DND-41 (cell line): ENCODE data around the gene GPR37L1.

Source experiments
- ATAC-seq: fragments of 200-7000 bp; cut with Tn5 transposase; 3 replicates; pipeline ENCODE4 v1.9.1; 2021; ENCODE audit warnings: low read depth; ENCODE audit not compliant: insufficient read depth
- DNase-seq: peaks from one replicate; pipeline ENCODE4 v3.0.0-alpha.2; 2020
- H2AFZ ChIP-seq: 2 replicates; pipeline ENCODE4 v1.6.0; 2012; ENCODE audit warnings: low read depth, low read length
- H3K27ac ChIP-seq: 2 replicates; pipeline ENCODE4 v1.5.1; 2012; ENCODE audit warnings: low read length, inconsistent platforms
- H3K27me3 ChIP-seq: fragments of 200-600 bp; sonication (generic); 2 replicates; pipeline ENCODE4 v1.6.0; 2012; ENCODE audit warnings: low read length, mild to moderate bottlenecking, inconsistent platforms; ENCODE audit not compliant: insufficient read depth, poor library complexity
- H3K36me3 ChIP-seq: 2 replicates; pipeline ENCODE4 v1.5.1; 2012; ENCODE audit warnings: low read length, inconsistent platforms; ENCODE audit not compliant: insufficient read depth
- H3K4me1 ChIP-seq: 2 replicates; pipeline ENCODE4 v1.5.1; 2012; ENCODE audit warnings: mild to moderate bottlenecking, low read length; ENCODE audit not compliant: insufficient read depth
- H3K4me2 ChIP-seq: 2 replicates; pipeline ENCODE4 v1.6.0; 2012; ENCODE audit warnings: mild to moderate bottlenecking, moderate library complexity, low read length, inconsistent platforms; ENCODE audit not compliant: insufficient read depth
- H3K4me3 ChIP-seq, 2 experiments: fragments of 200-600 bp in 1 of 2; shearing (Covaris generic) in 1 of 2; 2 replicates each; pipeline ENCODE4 v1.5.1; 2012 to 2016; ENCODE audit warnings: inconsistent platforms in 2 of 2, low read length in 2 of 2, mild to moderate bottlenecking in 2 of 2, low read depth in 1 of 2, moderate library complexity in 1 of 2
- H3K79me2 ChIP-seq: 2 replicates; pipeline ENCODE4 v1.6.0; 2012; ENCODE audit warnings: low read length, inconsistent platforms; ENCODE audit not compliant: insufficient read depth
- H3K9ac ChIP-seq: 2 replicates; pipeline ENCODE4 v1.6.0; 2012; ENCODE audit warnings: low read depth, mild to moderate bottlenecking, inconsistent platforms, low read length, moderate library complexity
- H3K9me3 ChIP-seq: 2 replicates; pipeline ENCODE4 v1.5.1; 2012; ENCODE audit warnings: low read length, moderate library complexity, mild to moderate bottlenecking, inconsistent platforms; ENCODE audit not compliant: insufficient read depth, severe bottlenecking
- H4K20me1 ChIP-seq: 2 replicates; pipeline ENCODE4 v1.6.0; 2012; ENCODE audit warnings: low read length; ENCODE audit not compliant: insufficient read depth
- CTCF ChIP-seq: IDR thresholded peaks from 2 replicates; pipeline ENCODE4 v1.5.1; 2012; ENCODE audit warnings: borderline replicate concordance, low read length, moderate library complexity, mild to moderate bottlenecking; ENCODE audit not compliant: poor library complexity, severe bottlenecking; ENCODE audit errors: extremely low read depth
- EZH2 ChIP-seq: IDR thresholded peaks from 3 replicates; pipeline ENCODE4 v1.6.1; 2012; ENCODE audit warnings: borderline replicate concordance, low read depth, mild to moderate bottlenecking, moderate library complexity, low read length, inconsistent platforms; ENCODE audit not compliant: severe bottlenecking

Gene GPR37L1

GRCh38 chr1:202117898-202118371, 4.8 kb upstream of the GPR37L1 start:
- Histone ChIP-seq H3K36me3 (no peaks in the 10 kb centered on the region), H3K4me1 (no peaks in the 10 kb centered on the region), H4K20me1 (no peaks in the 10 kb centered on the region), H2AFZ (no peak overlapping the region), H3K27ac (no peak overlapping the region), H3K4me2 (no peak overlapping the region), H3K27me3 (peaks cover 9% of the 10 kb centered on the region), H3K9me3 (no peaks in the 10 kb centered on the region), H3K9ac (no peak overlapping the region), H3K79me2 (no peaks in the 10 kb centered on the region), H3K4me3 (no peak overlapping the region)
- no peak for DNase-seq
- TF ChIP-seq CTCF (no peak), EZH2 (no peak)
- ATAC-seq, result no peak

- no peak overlapping the region for H3K9ac ChIP-seq
- H3K36me3 ChIP-seq, result no peaks in the 10 kb centered on the region
- no peak overlapping the region for H2AFZ ChIP-seq
- no peaks in the 10 kb centered on the region for H3K79me2 ChIP-seq
- H3K9me3 ChIP-seq, result no peaks in the 10 kb centered on the region
- no peak overlapping the region for H3K4me3 ChIP-seq
- TF ChIP-seq CTCF (no peak), EZH2 (no peak)
- no peak overlapping the region for H3K27ac ChIP-seq
- H4K20me1 ChIP-seq, result 0 out of 2 replicates have a peak, but pooled peaks cover 3% of the 10 kb centered on the region
- H3K27me3 ChIP-seq, result peaks cover 3% of the 10 kb centered on the region
- DNase-seq (no peak), ATAC-seq (no peak)
- H3K4me2 ChIP-seq, result no peak overlapping the region
- H3K4me1 ChIP-seq, result no peaks in the 10 kb centered on the region
Measured at GRCh38 chr1:202121006-202121405, 1.7 kb upstream of the GPR37L1 start.

- ATAC-seq, result no peak
- H2AFZ ChIP-seq, result no peak overlapping the region
- no peak for TF ChIP-seq EZH2
- TF ChIP-seq CTCF, result no peak
Measured at GRCh38 chr1:202123336-202123813, 658 bp downstream of the GPR37L1 start.

DNA sequence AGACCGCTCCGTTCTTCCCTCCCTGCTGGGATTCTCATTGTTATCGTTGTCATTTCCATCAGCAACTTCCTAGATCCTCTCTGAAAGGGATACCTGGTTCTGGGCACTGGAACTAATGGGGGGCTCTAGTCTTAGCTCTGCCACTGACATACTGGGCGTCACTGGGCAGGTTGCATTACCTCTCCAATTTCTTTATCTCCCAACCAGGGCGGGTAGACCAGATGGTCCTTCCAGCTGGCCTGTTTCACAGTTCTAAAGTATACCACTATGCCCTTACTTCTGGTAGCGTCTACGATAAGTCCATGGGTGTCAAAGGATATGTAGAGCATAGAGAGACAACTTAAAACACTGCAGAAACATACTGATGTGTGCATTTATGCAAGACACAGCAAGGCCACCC, 1.4 kb downstream of the GPR37L1 start:
- H3K4me2 ChIP-seq, result no peak overlapping the region
- DNase-seq, result no peak
- H3K4me3 ChIP-seq, result no peak overlapping the region
- 0 out of 2 replicates have a peak, but pooled peaks cover 3% of the 10 kb centered on the region for H4K20me1 ChIP-seq
- no peak for ATAC-seq
- H3K79me2 ChIP-seq, result no peaks in the 10 kb centered on the region
- H3K4me1 ChIP-seq, result no peaks in the 10 kb centered on the region
- H3K27ac ChIP-seq, result no peak overlapping the region
- no peaks in the 10 kb centered on the region for H3K36me3 ChIP-seq
- TF ChIP-seq CTCF (no peak), EZH2 (no peak)
- H3K9me3 ChIP-seq, result no peaks in the 10 kb centered on the region
- H3K27me3 ChIP-seq, result peaks cover 8% of the 10 kb centered on the region
- no peak overlapping the region for H2AFZ ChIP-seq
- no peak overlapping the region for H3K9ac ChIP-seq

More at GRCh38 chr1:202123336-202123813, 658 bp downstream of the GPR37L1 start:
- no peak for DNase-seq
- 0 out of 2 replicates have a peak, but pooled peaks cover 3% of the 10 kb centered on the region for H4K20me1 ChIP-seq
- H3K4me3 ChIP-seq, result no peak overlapping the region
- H3K4me1 ChIP-seq, result no peaks in the 10 kb centered on the region
- H3K9ac ChIP-seq, result no peak overlapping the region
- H3K27ac ChIP-seq, result no peak overlapping the region
- H3K27me3 ChIP-seq, result peaks cover 8% of the 10 kb centered on the region
- no peaks in the 10 kb centered on the region for H3K36me3 ChIP-seq
- no peaks in the 10 kb centered on the region for H3K9me3 ChIP-seq
- H3K79me2 ChIP-seq, result no peaks in the 10 kb centered on the region
- no peak overlapping the region for H3K4me2 ChIP-seq
